C1 segment of cervical spinal cord (tissue), 14 donors: ENCODE data around the gene MLXIPL.
"Not testable (repeated sequence)": the region's sequence is repeated elsewhere in the genome, so short reads cannot be mapped to it uniquely, and the experiment has no call there.

Experiments used
- DNase-seq, 14 donors: peaks; one replicate each; lab custom pipeline; 2025; lab: John Stamatoyannopoulos, UW

The MLXIPL gene, protein sequence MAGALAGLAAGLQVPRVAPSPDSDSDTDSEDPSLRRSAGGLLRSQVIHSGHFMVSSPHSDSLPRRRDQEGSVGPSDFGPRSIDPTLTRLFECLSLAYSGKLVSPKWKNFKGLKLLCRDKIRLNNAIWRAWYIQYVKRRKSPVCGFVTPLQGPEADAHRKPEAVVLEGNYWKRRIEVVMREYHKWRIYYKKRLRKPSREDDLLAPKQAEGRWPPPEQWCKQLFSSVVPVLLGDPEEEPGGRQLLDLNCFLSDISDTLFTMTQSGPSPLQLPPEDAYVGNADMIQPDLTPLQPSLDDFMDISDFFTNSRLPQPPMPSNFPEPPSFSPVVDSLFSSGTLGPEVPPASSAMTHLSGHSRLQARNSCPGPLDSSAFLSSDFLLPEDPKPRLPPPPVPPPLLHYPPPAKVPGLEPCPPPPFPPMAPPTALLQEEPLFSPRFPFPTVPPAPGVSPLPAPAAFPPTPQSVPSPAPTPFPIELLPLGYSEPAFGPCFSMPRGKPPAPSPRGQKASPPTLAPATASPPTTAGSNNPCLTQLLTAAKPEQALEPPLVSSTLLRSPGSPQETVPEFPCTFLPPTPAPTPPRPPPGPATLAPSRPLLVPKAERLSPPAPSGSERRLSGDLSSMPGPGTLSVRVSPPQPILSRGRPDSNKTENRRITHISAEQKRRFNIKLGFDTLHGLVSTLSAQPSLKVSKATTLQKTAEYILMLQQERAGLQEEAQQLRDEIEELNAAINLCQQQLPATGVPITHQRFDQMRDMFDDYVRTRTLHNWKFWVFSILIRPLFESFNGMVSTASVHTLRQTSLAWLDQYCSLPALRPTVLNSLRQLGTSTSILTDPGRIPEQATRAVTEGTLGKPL

DNA sequence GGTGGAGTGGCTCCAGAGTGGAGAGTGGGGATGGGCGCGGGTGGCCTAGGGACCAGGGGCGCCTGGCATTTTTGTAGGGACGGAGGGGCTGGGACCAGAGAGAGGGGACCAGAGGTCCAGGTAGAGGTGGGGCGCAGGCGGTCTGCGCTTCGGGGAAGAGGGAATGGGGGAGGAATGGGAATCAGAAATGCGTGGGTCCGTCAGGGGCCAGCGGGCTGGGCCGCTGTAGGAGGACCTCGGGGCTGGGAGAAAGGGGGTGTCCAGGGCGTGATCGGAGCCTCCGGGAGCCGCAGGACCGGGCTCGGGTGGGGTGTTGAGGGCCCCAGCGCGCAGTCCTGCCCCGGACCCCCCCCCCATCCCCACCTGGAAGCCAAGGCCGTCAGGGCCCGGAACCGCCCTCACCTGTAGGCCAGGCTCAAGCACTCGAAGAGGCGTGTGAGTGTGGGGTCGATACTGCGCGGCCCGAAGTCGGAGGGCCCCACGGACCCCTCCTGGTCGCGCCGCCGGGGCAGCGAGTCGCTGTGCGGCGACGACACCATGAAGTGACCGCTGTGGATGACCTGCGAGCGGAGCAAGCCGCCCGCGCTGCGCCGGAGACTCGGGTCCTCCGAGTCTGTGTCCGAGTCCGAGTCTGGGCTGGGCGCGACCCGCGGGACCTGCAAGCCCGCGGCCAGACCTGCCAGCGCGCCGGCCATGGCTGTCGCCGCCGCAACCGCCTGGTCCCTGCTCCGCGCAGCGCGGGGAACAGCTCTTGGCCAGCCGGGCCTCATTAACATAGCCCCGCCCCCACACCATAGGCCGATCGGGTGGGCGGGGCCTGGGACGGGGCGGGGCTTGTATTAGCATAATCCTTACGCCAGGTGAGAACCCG lies at the start of gene MLXIPL:
TSS of gene MLXIPL (minus strand) at position 725 of the 871 bp plus-strand sequence. CDS start at position 695, 30 bp downstream.
- DNase-seq = peak in 6 of 14 donors; percentile 11 to 83 (median 28)

DNA sequence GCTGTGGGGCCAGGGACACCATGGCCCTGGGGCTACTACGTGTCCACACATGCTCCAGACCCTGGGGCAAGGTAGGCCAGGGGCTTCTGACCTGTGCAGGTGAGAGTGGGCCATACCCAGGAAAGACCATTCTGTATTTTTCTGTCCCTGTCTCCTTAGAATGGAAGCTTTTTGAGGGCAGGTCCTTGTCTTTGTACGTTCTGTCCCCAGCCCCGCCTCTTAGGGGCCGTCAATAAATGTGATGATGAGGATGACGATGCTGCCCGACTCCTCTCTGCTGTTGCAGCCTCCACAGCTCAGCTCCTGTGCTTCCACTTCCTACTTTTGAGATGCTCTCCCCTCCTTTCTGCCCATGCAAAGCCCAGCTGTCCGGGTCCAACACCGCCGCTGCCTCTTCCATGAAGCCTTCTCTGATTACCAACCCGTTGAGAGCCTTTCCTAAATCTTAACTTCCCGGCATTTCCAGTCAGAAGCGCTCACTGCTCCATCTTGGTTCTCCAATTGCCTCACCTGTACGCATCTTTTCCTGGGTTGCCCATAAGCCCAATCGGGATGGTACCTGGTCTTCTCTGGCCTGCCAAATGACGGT lies 47.6 kb upstream of the MLXIPL start:
- DNase-seq = no peak

DNA sequence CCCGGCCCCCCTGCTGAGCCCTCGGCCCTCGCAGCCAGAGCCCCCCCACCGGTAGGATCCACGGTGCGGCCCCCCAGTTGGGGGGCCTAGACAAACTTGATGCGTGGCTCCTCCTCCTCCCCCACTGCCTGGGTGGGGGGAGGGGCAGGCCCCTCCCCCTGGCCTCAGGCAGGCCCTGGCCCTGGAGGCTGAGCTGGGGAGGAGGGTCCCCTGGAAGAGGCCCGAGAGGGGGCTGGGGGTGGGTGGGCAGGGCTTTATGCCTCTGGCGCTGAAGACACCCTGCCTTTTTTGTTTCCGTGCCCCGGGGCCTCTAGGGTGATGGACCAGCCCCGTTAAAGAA lies 47.0 kb upstream of the MLXIPL start:
- no peak for DNase-seq

DNA sequence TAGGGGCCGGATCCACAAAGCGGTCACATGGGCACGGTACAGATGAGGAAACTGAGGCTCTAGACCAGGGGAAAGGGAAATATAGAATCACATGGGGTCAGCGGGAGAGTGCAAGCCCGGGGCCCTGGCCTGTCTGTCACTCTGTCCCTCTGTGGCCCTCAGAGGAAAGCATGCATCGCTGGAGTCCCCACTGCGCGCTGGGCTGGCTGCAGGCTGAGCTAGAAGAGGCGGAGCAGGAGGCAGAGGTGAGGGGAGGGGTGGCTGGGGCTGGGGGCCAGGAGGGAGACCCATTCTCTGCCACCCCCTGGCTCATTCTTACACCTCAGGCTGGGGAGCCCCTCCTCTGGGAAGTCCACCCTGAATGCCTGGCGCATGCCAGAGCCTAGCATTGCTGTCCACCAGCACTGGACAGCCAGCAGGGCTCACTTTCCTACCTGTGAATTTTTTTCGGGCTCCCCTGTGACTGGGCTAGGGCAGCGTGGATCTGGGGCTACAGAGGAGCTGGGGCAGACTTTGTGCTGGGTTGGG lies 45.6 kb upstream of the MLXIPL start:
- no peak for DNase-seq

DNA sequence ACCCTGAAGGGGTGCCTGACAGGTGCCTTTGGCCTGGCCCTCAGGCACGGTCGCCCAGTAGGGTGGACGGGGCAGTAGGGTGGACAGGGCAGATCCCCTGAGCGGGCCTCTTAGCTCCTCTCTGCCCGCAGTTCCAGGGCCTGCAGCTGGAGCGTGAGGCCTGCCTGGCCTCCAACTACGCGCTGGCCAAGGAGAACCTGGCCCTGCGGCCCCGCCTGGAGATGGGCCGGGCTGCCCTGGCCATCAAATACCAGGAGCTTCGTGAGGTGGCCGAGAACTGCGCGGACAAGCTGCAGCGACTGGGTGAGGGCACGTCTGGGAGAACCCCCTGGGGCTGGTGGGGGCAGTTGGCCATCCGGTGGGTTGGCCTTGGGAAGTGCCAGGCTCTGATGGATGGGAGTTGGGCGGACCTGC lies 45.0 kb upstream of the MLXIPL start:
- no peak for DNase-seq

DNA sequence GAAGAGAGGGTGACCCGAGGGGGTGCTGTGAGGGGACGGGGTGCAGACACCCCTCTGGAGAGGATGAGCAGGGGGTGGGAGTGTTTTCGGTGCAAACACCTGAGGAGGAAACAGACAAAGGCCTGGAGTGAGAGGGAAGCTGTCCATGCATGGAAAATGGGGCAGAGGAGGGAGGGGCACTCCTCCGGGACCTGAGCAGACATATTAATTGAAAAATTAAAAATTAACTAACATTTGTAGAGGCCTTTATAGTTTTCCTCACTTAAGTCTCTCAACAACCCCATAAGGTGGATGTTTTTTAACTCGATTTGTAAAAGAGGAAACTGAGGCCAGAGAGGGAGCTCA lies 44.5 kb upstream of the MLXIPL start:
- no peak for DNase-seq

DNA sequence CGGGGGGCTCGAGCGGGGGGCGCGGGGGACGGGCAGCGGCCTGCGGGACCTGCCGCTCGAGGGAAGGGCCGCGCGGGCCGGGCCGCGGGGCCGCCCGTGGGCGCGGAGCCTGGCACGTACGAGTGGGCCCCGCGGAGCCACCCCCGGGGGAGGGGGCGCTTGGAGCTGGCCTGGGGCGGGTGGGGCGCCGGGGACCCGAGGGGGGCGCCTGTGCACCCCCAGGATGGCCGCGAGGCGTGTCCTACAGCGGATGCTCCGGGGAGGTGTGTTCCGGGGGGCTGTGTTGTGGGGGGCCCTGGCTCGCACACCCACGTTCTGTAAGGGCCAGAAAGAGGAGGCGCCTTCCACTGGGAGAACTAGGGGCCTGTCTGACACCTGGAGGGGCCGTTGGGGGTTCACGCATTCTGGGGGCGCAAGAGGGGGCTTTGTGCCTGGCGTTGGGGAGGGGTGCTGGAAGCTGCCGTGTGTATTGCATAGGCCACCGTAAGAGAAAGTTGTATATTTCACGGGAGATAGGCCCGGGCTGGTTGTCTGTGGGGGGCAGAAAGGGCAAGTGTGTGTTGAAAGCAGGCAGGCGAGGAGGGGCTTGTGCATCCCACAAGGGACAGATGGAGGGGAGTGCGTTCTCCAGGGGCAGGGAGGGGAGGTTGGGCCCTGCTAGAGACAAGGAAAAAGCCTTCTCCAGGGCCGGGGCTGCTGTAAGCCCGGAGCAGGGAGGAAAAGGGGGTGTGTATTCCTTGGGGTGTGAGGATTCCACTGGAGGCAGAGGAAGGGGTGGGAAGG lies 44.0 kb upstream of the MLXIPL start:
- peak in 2 of 14 donors; percentile 26 to 31 for DNase-seq

DNA sequence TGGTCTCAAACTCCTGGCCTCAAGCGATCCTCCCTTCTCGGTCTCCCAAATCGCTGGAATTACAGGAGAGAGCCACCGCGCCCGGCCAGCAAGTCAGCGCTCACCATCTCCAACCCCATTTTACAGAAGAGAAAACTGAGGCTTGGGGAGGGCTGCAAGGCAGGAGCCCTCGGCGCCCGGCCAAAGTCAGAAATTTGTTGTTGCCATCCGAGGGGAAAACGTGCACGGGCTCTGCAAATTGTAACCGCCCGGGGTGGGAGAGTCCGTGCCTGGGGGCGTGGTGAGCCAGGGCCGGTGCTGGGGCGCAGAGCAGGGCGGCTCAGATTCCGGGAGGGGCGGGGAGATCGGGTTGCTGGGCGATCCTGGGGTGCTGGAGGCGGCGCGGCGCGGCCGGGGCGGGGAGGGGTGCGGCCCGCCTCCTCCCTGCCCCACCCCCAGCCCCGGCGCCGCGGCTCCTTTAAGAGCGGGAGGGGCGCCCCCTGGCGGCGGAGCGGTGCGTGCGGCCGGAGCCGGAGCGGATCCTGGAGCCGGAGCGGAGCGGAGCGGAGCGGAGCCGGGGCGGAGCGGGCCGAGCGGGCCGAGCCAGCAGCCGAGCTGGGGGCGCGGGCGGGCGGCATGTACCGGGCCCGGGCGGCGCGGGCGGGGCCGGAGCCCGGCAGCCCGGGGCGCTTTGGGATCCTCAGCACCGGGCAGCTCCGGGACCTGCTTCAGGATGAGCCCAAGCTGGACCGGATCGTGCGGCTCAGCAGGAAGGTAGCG lies 43.2 kb upstream of the MLXIPL start, which contains the start of gene VPS37D:
TSS of gene VPS37D (plus strand) at position 488 of the 759 bp plus-strand sequence. CDS start at position 616, 128 bp downstream.
- DNase-seq = peak; percentile 27 to 90 (median 65)

DNA sequence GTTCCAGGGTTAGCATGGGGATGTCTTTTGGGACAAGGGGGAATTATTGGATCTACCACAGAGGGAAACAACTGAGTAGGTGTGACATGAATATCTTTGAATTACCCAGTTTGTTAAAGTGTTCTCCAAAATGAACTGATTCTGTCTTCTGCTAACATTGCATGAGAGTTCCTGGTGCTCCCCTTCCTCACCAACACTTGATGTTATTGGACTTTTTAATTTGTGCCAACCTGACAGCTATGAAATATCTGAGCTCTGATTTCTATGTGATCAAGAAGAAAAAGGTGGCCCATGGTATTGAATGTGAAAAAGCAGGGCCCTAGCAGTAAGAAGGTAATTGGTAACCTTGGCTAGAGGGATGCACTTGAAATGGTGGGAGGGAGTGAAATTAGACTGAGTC lies 38.7 kb upstream of the MLXIPL start:
- no peak for DNase-seq

DNA sequence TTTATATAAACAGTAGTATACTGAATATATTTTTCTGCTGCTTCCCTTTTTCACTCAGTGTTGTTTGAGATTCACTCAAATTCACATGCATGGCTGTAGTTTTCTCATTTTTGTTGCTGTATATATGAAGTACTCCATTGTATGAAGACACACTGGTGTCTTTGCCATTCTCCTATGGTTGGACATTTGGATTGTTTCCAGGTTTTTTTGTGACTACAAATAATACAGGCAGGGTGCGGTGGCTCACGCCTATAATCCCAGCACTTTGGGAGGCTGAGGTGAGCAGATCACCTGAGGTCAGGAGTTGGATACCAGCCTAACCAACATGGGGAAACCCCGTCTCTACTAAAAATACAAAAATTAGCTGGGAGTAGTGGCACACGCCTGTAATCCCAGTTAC lies 36.3 kb upstream of the MLXIPL start:
- not testable (repeated sequence) for DNase-seq

DNA sequence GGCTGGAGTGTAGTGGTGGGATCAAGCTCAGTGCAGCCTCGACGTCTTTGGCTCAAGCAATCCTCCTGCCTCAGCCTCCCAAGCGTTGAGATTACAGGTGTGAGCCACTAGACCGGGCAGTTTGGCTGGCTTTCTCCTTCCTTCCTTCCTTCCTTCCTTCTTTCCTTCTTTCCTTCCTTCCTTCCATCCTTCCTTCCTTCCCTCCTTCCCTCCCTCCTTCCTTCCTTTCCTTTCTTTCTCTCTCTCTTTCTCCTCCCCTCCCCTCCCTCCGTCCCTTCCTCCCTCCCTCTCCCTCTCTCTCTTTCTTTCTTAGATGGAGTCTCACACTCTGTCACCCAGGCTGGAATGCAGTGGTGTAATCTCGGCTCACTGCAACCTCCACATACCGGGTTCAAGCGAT lies 35.7 kb upstream of the MLXIPL start:
- no peak for DNase-seq

DNA sequence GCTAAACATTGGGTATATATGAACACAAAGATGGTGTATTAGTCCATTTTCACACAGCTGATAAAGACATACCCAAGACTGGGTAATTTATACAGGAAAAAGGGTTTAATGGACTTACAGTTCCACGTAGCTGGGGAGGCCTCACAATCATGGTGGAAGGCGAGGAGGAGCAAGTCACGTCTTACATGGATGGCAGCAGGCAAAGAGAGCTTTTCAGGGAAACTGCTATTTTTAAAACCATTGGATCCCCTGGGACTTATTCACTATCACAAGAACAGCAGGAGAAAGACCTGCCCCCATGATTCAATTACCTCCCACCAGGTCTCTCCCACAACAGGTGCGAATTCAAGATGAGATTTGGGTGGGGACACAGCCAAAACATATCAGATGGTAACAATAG lies 31.0 kb upstream of the MLXIPL start:
- not testable (repeated sequence) for DNase-seq

DNA sequence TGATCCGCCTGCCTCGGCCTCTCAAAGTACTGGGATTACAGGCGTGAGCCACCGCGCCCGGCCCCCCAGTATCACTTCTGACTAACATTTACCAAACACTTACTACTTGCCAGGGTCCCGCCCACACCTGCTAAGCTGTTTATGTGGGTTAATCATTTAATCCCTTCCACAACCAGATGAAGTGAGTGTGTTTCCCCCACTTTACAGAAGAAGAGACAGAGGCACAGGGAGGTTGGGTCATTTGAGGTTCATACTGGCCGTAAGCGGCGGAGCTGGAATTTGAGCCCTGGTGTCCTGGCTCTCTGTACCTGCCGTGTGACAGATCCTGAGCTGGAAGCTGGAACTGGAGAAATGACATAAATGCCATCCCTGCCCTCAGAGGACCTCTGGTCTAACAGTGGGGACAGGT lies 28.2 kb upstream of the MLXIPL start:
- no peak for DNase-seq

DNA sequence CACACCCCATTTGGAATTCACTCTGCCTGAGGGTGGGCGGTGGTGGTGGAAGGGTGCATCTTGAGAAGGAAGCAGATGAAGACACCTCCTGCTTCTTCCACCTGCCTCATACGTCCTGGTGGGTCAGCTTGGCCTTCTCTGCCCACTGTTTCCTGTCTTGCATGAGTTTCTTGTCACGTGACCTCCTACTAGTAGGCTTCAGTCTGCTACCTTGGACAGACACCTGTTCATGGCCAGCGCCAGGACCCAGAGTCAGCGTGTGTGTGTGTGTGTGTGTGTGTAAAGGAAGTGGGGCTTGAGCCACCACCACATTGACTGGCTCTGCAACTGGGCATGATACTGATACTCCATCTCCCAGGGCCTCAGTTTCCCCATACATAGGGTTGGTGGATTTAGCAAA lies 26.2 kb upstream of the MLXIPL start:
- no peak for DNase-seq

DNA sequence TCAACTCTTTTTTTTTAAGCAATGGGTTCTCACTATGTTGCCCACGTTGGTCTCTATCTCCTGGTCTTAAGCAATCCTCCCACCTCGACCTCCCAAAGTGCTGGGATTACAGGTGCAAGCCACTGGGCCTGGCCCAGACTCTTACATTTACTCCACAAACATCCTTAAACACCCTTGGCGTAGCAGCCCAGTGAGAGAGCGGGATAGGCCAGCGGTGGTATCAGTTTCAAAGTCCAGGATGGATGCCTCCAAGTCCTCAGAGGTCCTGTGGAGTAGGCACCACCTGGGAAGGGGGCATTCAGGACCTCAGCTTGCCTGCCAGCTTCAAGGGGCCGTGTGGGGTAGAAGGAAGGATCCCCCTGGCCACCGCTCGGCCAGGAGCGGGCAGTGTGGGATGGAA lies 25.3 kb upstream of the MLXIPL start:
- DNase-seq = no peak

DNA sequence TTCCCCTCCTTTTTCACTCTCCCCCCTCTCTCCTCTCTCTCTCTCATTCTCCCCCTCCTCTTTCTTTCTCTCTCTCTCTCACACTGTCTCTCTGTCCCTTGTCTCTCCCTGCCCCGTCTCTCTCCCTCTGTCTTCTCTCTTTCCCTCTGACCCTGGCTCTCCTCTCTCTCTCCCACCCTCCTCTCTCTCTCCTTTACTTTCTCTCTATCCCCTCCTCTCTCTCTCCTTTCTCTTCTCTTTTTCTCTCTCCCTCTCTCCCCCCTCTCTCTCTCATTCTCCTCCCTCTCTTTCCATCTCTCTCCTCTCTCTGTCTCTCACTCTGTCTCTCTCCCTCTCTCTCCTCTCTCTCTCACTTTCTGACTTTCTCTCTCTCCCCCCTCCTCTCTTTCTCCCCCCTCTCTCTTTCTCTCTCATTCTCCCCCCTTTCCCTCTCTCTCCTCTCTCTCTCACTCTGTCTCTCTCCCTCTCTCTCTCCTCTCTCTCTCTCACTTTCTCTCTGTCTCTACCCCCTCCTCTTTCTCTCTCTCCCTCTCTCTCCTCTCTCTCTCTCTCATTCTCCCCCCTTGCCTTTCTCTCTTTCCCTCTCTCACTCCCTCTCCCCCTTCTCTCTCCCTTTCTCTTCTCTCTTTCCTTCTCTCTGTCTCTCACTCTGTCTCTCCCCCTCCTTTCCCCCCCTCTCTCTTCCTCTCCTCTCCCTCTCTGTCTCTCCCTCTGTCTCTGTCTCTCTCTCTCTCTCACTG lies 24.4 kb upstream of the MLXIPL start:
- no peak for DNase-seq

DNA sequence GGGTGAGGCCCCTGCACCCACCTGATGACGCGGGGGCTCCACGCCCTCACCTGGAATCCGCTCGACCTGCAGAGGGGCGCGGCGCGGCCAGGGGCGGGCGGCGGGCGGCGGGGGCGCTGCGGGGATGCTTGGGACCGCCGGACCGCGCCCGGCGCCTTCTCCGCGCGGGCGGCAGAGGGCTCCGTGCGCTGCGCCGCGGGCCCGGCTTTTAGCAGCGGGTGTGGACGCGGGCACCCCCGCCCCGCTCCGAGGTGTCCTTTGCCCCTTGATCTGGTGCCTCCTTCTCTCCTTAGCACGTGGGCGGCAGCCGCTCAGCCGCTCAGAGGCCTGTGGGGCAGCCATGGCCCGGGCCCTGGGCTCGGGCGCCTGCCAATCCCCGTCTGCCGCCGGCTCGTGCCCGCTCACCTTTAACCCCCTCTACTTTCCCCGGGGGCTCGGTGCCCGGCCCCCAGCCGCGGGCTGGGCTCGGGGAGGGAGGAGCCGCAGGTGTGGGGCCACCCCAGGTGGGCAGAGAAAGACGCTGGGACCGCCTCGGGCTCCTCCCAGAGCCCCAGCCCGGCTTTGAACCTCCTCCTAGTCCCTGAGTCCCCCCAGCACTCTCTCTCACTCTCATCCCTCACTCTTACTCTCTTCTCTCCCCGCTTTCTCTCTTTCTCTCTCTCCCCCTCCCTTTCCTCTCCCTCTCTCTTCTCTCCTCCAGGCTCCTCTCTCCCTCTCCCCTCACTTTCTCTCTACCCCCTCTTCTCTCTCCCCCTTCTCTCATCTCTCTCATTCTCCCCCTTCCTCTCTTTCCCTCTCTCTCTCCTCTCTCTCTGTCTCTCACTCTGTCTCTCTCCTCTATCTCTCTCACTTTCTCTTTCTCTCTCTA lies 23.6 kb upstream of the MLXIPL start:
- DNase-seq = no peak
